Keratinocyte (primary cell): Measurements from ENCODE around the gene HTD2.

Experiments
- CTCF ChIP-seq, 3 experiments: IDR thresholded peaks in 1 of 3; conservative IDR thresholded peaks in 1 of 3; optimal IDR thresholded peaks in 1 of 3; 2 replicates in 2 of 3; 3 replicates in 1 of 3; pipeline versions ENCODE3 to v1.5.1; 2011; ENCODE audit warnings: low read length in 3 of 3, mild to moderate bottlenecking in 3 of 3, moderate library complexity in 2 of 3, control low read depth in 1 of 3, inconsistent platforms in 1 of 3; ENCODE audit not compliant: insufficient read depth in 2 of 3; ENCODE audit errors: extremely low read depth in 1 of 3
- EZH2 ChIP-seq: IDR thresholded peaks from one replicate; pipeline ENCODE4 v1.6.1; 2012; ENCODE audit warnings: inconsistent platforms, mild to moderate bottlenecking, low read length, moderate library complexity

- TF ChIP-seq CTCF (optimal IDR thresholded peaks at IDR 0.05 in 1 of 3, IDR thresholded peaks at IDR 0.05 in 1 of 3, conservative IDR thresholded peaks at IDR 0.05 in 1 of 3; ENCODE audit: extremely low read depth in 1 of 3, insufficient read depth in 2 of 3, low read length in 3 of 3) (no peak), EZH2 (no peak)
These were observed 8.1 kb upstream of the HTD2 start for GRCh38 chr3:58298190-58298589.
